ENCODE measurements around the gene DNAH8.

The DNAH8 gene

DNA sequence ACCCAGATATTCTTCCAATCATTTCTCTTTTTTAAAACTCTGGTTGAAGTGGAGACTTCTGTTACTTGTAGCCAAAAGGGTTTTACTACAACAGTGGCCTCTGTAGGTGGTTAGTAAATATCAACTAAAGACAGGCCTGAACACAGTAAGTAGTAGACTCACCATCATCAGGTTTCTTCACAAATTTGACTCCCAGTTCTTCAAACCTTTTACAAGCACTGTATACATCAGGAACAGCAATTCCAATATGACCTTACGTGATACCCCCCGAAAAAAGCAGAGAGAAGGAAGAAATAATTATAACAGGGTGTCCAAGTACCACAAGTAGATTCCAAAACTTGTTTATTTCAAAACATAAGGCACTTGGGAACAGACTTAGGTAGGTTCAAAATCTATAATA is 33.3 kb upstream of the DNAH8 start:
- TF ChIP-seq, protein P1, sequence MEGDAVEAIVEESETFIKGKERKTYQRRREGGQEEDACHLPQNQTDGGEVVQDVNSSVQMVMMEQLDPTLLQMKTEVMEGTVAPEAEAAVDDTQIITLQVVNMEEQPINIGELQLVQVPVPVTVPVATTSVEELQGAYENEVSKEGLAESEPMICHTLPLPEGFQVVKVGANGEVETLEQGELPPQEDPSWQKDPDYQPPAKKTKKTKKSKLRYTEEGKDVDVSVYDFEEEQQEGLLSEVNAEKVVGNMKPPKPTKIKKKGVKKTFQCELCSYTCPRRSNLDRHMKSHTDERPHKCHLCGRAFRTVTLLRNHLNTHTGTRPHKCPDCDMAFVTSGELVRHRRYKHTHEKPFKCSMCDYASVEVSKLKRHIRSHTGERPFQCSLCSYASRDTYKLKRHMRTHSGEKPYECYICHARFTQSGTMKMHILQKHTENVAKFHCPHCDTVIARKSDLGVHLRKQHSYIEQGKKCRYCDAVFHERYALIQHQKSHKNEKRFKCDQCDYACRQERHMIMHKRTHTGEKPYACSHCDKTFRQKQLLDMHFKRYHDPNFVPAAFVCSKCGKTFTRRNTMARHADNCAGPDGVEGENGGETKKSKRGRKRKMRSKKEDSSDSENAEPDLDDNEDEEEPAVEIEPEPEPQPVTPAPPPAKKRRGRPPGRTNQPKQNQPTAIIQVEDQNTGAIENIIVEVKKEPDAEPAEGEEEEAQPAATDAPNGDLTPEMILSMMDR (IDR thresholded peaks at IDR 0.05) = no peak

DNA sequence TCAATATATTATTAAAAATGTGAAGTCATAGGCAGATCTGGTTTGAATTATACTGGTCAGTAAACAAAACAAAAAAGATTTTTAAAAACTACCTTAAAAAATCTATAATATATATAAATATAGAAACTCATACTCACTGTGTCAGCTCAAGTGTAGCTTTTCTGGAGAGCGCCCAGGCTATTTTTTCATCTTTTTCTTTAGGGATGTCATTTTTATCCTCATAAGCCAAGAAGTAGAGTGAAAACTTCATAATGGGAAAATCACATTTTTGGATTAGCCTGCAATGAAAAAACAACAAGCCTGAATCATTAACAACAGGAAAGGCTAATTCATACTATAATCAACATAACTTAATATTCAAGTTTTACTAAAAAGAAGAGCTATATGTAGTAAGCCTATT is 30.9 kb upstream of the DNAH8 start:
- TF ChIP-seq, protein P1 (IDR thresholded peaks at IDR 0.05) = no peak

DNA sequence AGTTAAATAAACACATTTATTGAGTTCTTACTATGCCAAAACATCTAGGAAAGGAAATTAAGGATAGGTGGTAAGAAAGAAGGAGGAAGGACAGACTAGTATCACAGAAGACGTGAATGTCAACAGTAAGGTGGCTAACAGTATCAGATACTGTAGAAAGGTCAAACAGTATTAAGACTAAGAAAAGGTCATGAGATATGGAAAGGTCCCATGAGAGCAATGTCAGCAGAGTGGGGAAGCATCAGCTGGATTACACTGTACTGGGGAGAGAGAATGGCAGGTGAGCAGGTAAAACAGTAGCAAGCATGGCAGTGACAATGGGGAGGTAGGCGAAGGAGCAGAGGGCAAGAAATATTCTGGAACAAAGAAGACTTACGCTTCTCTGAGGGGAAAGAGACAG is 30.2 kb upstream of the DNAH8 start:
- TF ChIP-seq, protein P1 (IDR thresholded peaks at IDR 0.05) = no peak

DNA sequence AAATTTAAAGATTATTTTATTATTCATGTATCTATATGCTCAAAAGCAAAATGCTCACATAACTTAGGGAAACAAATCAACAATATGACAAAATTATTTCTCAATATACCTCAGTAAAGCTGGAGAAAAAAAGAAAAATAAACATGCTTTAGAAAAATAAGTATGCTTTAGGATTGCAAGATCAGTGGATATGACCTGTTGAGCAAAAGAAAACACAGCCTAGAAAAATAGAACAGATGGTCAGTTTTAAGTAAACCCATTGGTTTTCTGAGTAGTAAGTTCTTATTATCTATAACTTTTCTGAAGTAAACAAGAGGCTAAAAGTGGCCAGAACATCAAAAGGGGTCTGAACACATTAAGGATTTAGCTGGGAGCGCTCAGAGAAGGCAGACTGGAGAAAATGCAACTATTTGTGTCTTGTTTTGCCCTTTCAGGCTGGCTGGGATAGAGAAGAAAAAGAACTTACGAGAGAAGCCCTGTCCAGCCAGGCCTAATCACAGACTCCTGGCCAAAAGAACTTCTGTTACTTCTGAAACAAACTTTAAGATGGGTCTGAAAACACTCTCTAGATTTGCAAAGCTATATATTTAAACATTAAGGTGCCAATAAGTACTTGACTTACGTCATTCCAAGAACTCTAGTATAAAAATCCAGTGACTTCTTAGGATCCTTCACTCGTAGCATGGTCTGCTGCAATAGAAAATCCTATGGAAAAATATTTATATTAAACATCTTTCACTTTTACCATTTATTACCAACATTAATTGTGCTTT is 28.7 kb upstream of the DNAH8 start:
- TF ChIP-seq, protein P1 (IDR thresholded peaks at IDR 0.05) = no peak

DNA sequence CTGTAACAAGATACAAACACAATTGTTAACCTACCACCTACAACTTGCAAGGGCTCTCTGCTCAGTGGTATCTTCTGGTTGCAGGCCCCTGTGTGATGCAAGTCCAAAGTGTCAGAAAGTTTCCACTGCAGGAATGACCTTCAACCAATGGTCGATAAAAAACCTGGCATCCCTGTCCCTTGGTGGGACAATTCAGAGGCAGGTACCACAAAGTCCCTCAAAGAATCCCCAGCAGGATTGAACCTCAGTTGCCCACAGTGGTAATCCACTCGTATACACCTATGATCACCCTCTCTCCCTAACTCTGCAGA is 28.1 kb upstream of the DNAH8 start:
- TF ChIP-seq, protein P1 (IDR thresholded peaks at IDR 0.05) = no peak

DNA sequence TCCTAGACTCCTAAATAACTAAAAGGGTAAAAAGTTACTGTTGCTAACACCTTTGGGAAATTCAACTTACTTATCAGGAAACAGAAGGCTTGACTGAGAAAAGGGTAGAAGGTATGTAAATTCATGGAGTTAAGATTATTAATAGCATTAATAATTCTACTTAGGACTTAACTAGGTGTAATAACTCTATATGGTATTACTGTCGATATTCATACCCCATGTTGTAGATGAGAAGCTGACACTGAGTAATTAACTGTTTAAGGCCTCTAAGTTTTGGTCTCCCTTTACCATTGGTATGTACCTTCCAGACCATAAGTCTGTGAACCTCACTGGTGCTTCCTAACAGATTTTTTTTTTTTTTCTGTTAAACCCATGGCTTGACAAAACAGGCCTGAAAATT is 27.6 kb upstream of the DNAH8 start:
- TF ChIP-seq, protein P1 (IDR thresholded peaks at IDR 0.05) = no peak

DNA sequence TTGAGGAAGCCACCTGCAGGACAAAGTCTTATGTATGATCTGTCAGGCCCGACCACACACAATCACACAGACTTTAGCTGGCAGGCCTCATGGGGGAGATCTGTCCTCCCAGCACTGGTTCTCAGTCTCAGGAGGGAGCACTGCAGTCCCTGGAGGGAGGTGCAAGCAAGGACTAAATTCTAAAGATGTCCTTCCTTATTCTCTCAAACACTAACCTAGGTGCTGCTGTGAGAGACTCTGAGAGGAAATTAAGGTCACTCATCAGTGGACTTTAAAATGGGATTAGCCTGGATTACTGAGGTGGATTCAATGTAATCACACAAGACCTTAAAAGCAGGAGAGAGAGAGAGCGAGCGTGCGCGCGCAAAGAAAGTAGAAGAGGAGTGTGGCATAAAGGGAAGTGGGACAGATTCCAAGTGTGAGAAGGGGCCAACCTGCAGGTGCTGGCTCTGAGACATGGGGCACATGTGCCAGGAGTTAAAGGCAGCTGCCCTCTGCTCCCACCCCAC is 26.5 kb upstream of the DNAH8 start:
- TF ChIP-seq, protein P1 (IDR thresholded peaks at IDR 0.05) = no peak
